Measurements from ENCODE around the gene FREY1.
A peak's percentile ranks its signal among the peaks of the same experiment; 100 is the strongest.

Gene FREY1

DNA sequence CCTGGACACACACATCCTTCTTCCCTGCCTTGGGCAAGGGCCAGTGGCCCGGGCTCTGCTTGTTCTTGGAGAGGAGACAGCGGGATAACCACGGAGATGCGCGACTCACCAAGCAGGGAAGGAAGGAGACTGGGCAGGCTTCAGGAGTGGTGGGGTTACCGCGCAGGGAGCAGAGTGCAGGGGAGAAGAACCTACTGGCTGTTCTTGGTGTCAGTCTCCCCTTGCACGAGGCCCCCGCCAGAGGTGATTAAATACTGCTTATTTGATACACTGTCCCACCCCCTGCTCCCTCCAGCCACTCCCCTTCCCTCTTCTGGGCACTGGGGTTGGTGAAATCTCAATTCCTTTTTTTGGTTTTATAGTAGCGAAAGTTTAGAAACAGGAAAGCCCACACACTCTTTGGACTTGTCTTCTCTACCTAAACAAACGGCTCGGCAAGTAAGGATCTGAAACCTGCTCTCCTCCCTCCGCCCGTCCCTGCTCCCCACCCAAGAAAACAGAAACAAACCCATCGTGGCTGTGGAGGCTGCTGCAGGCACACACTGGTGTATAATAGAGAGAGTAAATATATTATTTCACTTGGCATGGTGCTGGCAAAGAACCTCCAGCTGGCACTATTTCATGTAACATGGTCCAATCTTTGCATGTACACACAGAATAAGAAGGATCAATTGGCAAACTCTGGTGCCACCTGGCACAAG lies 26.2 kb upstream of the FREY1 start:
- H3K27ac Mint-ChIP-seq, result no peak overlapping the region
- H3K4me1 Mint-ChIP-seq (ENCODE audit: low read depth), result peaks cover 13% of the 10 kb centered on the region
- H3K9me3 Mint-ChIP-seq, result no peaks in the 10 kb centered on the region
- H3K4me3 Mint-ChIP-seq, result no peak overlapping the region
- H3K27me3 Mint-ChIP-seq (ENCODE audit: low read depth), result no peaks in the 10 kb centered on the region
- H3K36me3 Mint-ChIP-seq (ENCODE audit: low read depth), result peaks cover 25% of the 10 kb centered on the region

GRCh38 chr11:45932217-45932616 lies 25.1 kb upstream of the FREY1 start:
- no peak overlapping the region for H3K4me3 Mint-ChIP-seq
- peaks cover 13% of the 10 kb centered on the region for H3K4me1 Mint-ChIP-seq (ENCODE audit: low read depth)
- no peaks in the 10 kb centered on the region for H3K9me3 Mint-ChIP-seq
- no peak overlapping the region for H3K27ac Mint-ChIP-seq
- no peaks in the 10 kb centered on the region for H3K27me3 Mint-ChIP-seq (ENCODE audit: low read depth)
- peaks cover 22% of the 10 kb centered on the region for H3K36me3 Mint-ChIP-seq (ENCODE audit: low read depth)

- Mint-ChIP-seq H3K27me3 (ENCODE audit: low read depth) (no peaks in the 10 kb centered on the region), H3K4me1 (ENCODE audit: low read depth) (peaks cover 13% of the 10 kb centered on the region), H3K9me3 (no peaks in the 10 kb centered on the region), H3K4me3 (no peak overlapping the region), H3K27ac (no peak overlapping the region), H3K36me3 (ENCODE audit: low read depth) (peaks cover 20% of the 10 kb centered on the region)
Observed at GRCh38 chr11:45931739-45932138, 24.7 kb upstream of the FREY1 start.

- H3K27ac Mint-ChIP-seq, result no peak overlapping the region
- no peak overlapping the region for H3K4me3 Mint-ChIP-seq
- H3K9me3 Mint-ChIP-seq, result no peaks in the 10 kb centered on the region
- peaks cover 19% of the 10 kb centered on the region for H3K36me3 Mint-ChIP-seq (ENCODE audit: low read depth)
- peaks cover 13% of the 10 kb centered on the region for H3K4me1 Mint-ChIP-seq (ENCODE audit: low read depth)
- H3K27me3 Mint-ChIP-seq (ENCODE audit: low read depth), result no peaks in the 10 kb centered on the region
Observed at GRCh38 chr11:45930951-45931570, 24.0 kb upstream of the FREY1 start.

- peak overlapping the region; percentile 53 for H3K4me3 Mint-ChIP-seq
- H3K4me1 Mint-ChIP-seq (ENCODE audit: low read depth), result peaks cover 13% of the 10 kb centered on the region
- no peaks in the 10 kb centered on the region for H3K27me3 Mint-ChIP-seq (ENCODE audit: low read depth)
- peak overlapping the region; percentile 67 for H3K27ac Mint-ChIP-seq
- H3K36me3 Mint-ChIP-seq (ENCODE audit: low read depth), result peaks cover 19% of the 10 kb centered on the region
- no peaks in the 10 kb centered on the region for H3K9me3 Mint-ChIP-seq
Observed at GRCh38 chr11:45930031-45930794, 23.1 kb upstream of the FREY1 start.

DNA sequence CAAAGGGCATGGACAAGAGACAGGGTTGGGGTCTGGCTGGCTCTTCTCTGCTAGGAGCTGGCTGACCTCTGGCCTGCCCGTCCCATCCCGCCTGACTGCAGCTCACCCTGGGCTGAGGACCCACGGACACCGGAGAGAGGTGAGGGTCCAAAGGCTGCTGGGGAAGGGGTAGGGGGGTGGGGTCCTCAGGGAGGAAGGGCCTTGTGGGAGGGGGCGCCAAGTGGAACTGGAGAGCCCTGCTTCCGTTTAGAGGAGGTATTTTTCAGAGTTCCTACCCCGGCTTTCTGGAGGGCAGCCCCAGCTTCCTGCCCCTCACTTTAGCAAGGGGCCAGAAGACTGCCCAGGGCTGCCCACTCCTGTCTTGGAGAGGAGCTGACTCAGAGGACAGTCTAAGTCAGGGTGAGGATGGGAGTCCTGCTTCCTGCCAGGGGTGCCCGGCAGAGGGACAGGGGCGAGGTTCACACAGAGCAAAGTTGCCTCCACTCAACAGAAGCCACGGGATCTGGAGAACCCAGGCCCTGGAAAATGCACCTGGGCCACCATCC lies 22.5 kb upstream of the FREY1 start:
- Mint-ChIP-seq H3K9me3 (no peaks in the 10 kb centered on the region), H3K27ac (peak overlapping the region; percentile 67), H3K4me1 (ENCODE audit: low read depth) (peaks cover 13% of the 10 kb centered on the region), H3K36me3 (ENCODE audit: low read depth) (peaks cover 16% of the 10 kb centered on the region), H3K27me3 (ENCODE audit: low read depth) (peaks cover 6% of the 10 kb centered on the region), H3K4me3 (peak overlapping the region; percentile 53)

- Mint-ChIP-seq H3K9me3 (no peaks in the 10 kb centered on the region), H3K36me3 (ENCODE audit: low read depth) (peaks cover 15% of the 10 kb centered on the region), H3K4me1 (ENCODE audit: low read depth) (peaks cover 16% of the 10 kb centered on the region), H3K27me3 (ENCODE audit: low read depth) (peaks cover 14% of the 10 kb centered on the region), H3K4me3 (no peak overlapping the region), H3K27ac (no peak overlapping the region)
Observed at GRCh38 chr11:45928535-45929215, 21.6 kb upstream of the FREY1 start.

DNA sequence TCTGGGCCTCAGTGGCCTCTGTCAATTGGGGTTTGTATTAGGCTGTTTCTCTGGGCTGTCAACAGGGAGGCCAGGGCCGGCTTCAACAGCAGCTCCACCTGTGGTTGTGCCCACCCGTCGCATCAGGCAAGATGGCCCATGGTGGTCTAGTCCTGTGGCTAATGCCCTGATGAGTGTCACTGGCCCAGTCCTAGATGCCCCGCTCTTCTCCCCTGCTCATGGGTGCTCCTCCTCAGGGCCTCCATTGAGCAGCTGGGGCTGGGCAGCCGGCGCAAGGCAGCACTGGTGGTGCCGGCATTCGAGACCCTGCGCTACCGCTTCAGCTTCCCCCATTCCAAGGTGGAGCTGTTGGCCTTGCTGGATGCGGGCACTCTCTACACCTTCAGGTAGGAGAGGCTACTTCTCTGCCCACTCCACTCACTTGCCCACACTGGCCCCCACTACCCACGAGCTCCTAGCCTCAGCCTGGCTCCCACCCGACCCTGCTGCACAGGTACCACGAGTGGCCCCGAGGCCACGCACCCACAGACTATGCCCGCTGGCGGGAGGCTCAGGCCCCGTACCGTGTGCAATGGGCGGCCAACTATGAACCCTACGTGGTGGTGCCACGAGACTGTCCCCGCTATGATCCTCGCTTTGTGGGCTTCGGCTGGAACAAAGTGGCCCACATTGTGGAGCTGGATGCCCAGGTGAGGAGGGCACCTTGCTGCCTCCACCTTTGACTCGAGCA lies 20.8 kb upstream of the FREY1 start:
- Mint-ChIP-seq H3K4me3 (no peak overlapping the region), H3K9me3 (no peaks in the 10 kb centered on the region), H3K27me3 (ENCODE audit: low read depth) (peaks cover 20% of the 10 kb centered on the region), H3K4me1 (ENCODE audit: low read depth) (peaks cover 18% of the 10 kb centered on the region), H3K36me3 (ENCODE audit: low read depth) (peaks cover 11% of the 10 kb centered on the region), H3K27ac (no peak overlapping the region)

DNA sequence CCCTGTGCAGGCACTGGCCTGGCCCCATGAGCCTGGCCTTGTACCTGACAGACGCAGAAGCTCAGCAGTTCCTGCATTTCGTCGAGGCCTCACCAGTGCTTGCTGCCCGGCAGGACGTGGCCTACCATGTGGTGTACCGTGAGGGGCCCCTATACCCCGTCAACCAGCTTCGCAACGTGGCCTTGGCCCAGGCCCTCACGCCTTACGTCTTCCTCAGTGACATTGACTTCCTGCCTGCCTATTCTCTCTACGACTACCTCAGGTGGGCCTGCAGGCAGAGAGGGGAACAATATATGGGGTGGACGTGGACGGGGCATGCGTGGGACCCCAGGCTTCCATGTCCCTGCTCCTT lies 20.2 kb upstream of the FREY1 start:
- peaks cover 20% of the 10 kb centered on the region for H3K27me3 Mint-ChIP-seq (ENCODE audit: low read depth)
- no peak overlapping the region for H3K27ac Mint-ChIP-seq
- H3K4me1 Mint-ChIP-seq (ENCODE audit: low read depth), result peaks cover 18% of the 10 kb centered on the region
- H3K4me3 Mint-ChIP-seq, result no peak overlapping the region
- no peaks in the 10 kb centered on the region for H3K9me3 Mint-ChIP-seq
- H3K36me3 Mint-ChIP-seq (ENCODE audit: low read depth), result peaks cover 9% of the 10 kb centered on the region

DNA sequence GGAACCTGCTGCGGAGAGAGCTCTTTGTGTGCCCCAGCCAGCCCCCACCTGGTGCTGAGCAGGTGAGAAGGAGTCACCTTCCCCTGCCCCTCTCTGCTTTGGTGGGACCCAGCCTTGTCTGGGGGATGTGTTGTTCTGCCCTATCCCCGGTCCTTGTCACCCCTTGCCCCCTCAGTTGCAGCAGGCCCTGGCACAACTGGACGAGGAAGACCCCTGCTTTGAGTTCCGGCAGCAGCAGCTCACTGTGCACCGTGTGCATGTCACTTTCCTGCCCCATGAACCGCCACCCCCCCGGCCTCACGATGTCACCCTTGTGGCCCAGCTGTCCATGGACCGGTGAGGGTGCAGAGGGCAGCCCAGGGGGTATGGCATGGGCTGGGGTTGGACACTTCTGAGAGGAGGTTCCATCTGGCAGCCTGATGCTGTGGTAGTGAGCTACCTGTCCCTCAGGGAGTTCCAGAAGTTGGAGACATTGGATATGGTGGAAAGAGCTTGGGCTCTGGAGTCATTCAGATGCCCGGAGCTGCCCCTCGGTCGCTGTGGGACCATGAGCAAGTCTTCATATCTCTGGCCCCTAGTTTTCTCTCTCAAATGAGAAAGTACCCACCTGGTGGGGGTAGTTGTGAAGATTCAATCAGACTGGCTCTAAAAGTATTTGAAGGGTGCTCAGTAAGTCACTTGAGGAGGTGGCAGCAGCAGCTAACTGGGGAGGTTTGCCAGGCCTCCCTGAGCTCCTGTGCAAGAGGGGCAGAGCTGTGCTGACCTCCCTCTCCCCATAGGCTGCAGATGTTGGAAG lies 19.7 kb upstream of the FREY1 start:
- H3K4me1 Mint-ChIP-seq (ENCODE audit: low read depth), result peaks cover 18% of the 10 kb centered on the region
- H3K27me3 Mint-ChIP-seq (ENCODE audit: low read depth), result peaks cover 20% of the 10 kb centered on the region
- H3K4me3 Mint-ChIP-seq, result no peak overlapping the region
- no peaks in the 10 kb centered on the region for H3K9me3 Mint-ChIP-seq
- no peak overlapping the region for H3K27ac Mint-ChIP-seq
- peaks cover 7% of the 10 kb centered on the region for H3K36me3 Mint-ChIP-seq (ENCODE audit: low read depth)

GRCh38 chr11:45926001-45926401 lies 18.9 kb upstream of the FREY1 start:
- no peaks in the 10 kb centered on the region for H3K9me3 Mint-ChIP-seq
- peaks cover 6% of the 10 kb centered on the region for H3K36me3 Mint-ChIP-seq (ENCODE audit: low read depth)
- peaks cover 27% of the 10 kb centered on the region for H3K27me3 Mint-ChIP-seq (ENCODE audit: low read depth)
- H3K4me1 Mint-ChIP-seq (ENCODE audit: low read depth), result peaks cover 17% of the 10 kb centered on the region
- no peak overlapping the region for H3K27ac Mint-ChIP-seq
- no peak overlapping the region for H3K4me3 Mint-ChIP-seq

DNA sequence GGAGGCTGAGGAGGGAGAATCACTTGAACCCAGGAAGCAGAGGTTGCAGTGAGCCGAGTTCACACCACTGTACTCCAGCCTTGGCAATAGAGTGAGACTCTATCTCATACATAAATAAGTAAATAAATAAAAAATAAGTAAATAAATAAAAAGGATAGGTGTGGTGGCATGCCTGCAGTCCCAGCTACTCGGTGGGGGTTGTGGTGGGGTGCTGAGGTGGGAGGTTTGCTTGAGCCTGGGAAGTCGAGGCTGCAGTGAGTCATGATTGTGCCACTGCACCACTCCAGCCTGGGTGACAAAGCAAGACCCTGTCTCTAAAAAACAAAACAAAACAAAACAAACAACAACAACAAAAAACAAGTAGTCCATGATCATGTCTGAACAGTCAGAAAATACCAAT lies 18.5 kb upstream of the FREY1 start:
- Mint-ChIP-seq H3K27me3 (ENCODE audit: low read depth) (peaks cover 31% of the 10 kb centered on the region), H3K36me3 (ENCODE audit: low read depth) (peaks cover 6% of the 10 kb centered on the region), H3K27ac (no peak overlapping the region), H3K4me3 (no peak overlapping the region), H3K4me1 (ENCODE audit: low read depth) (peaks cover 16% of the 10 kb centered on the region), H3K9me3 (no peaks in the 10 kb centered on the region)

- Mint-ChIP-seq H3K36me3 (ENCODE audit: low read depth) (peaks cover 3% of the 10 kb centered on the region), H3K27ac (no peak overlapping the region), H3K4me3 (no peak overlapping the region), H3K9me3 (no peaks in the 10 kb centered on the region), H3K4me1 (ENCODE audit: low read depth) (peaks cover 9% of the 10 kb centered on the region), H3K27me3 (ENCODE audit: low read depth) (peaks cover 31% of the 10 kb centered on the region)
Observed at GRCh38 chr11:45924927-45925326, 17.9 kb upstream of the FREY1 start.

All from T-helper 1 cell treated with Interleukin-12 subunit alpha and Interleukin-12 subunit beta and Interleukin-4 antibody, amounts not matched to agents 30 μg/mL and 1 μg/mL, for 36 hours (primary cell).